Stomach (tissue), 9 donors: ENCODE data around the gene KIZ. TPM values are rescaled to one million over a fixed set of nuclear protein-coding genes. Genes with fewer than 3 reads are reported as not detected.

Source experiments
- DNase-seq, 2 donors: peaks; one replicate each; pipeline versions ENCODE4 v3.0.0 to v3.0.0-alpha.2; 2013 to 2019
- H3K27ac ChIP-seq, 5 donors: fragments of 200-600 bp in 4 of 5; sonication (generic) in 4 of 5; one replicate each; pipeline ENCODE4 v1.5.1; 2013 to 2019; ENCODE audit warnings: mild to moderate bottlenecking in 1 of 5, moderate library complexity in 1 of 5
- H3K27me3 ChIP-seq, 3 donors: fragments of 200-600 bp; sonication (generic); one replicate each; pipeline ENCODE4 v1.5.1; 2017 to 2019; ENCODE audit warnings: mixed run types in 1 of 3
- H3K36me3 ChIP-seq, 4 donors: fragments of 200-600 bp; sonication (generic); 1 replicate in 3 of 4; 2 replicates in 1 of 4; pipeline ENCODE4 v1.5.1; 2016 to 2019
- H3K4me1 ChIP-seq, 4 donors: fragments of 200-600 bp; sonication (generic); one replicate each; pipeline ENCODE4 v1.5.1; 2016 to 2019
- H3K4me3 ChIP-seq, 4 donors: fragments of 200-600 bp; sonication (generic) in 3 of 4; one replicate each; pipeline ENCODE4 v1.5.1; 2016 to 2019; ENCODE audit warnings: mild to moderate bottlenecking in 1 of 4
- H3K9me3 ChIP-seq, 4 donors: fragments of 200-600 bp; sonication (generic); one replicate each; pipeline ENCODE4 v1.5.1; 2016 to 2019
- EP300 ChIP-seq: sonication (generic); formaldehyde crosslinking; IDR thresholded peaks from one replicate; pipeline ENCODE4 v1.6.1; 2017; ENCODE audit warnings: antibody characterized with exemption
- POLR2A ChIP-seq, 4 donors: fragments of 450-650 bp; IDR thresholded peaks; one replicate each; pipeline ENCODE4 v1.6.1; 2016; ENCODE audit warnings: antibody characterized with exemption in 4 of 4, control low read depth in 2 of 4, mild to moderate bottlenecking in 1 of 4, moderate library complexity in 1 of 4
- POLR2AphosphoS5 ChIP-seq, 3 donors: sonication (generic); formaldehyde crosslinking; IDR thresholded peaks; one replicate each; pipeline ENCODE4 v1.6.1; 2016; ENCODE audit warnings: antibody characterized with exemption in 3 of 3
- WGBS, 5 donors: extraction: QIAGEN DNeasy Blood & Tissue Kit in 3 of 5; methylation state at CpG; one replicate each; pipeline versions ENCODE4 v1.1.5 to v1.1.7; 2013 to 2018; 5-methylcytosine and 5-hydroxymethylcytosine counted together
- intact Hi-C: fragments of 100-400 bp; cut with DNase I; formaldehyde crosslinking; loops from one replicate; pipeline ENCODE4 v1.15.1; 2023; ENCODE audit warnings: low total_unique reads
- polyA plus RNA-seq, 3 donors: library from polyadenylated mRNA; stranded (reverse); fragments of 200-250 nt; gene quantifications; one replicate each; pipeline ENCODE4 v1.2.3, GENCODE V29; 2013
- total RNA-seq, 5 donors: library from RNA; depleted of rRNA; stranded (reverse); fragments of >200 nt; gene quantifications; one replicate each; pipeline versions ENCODE4 v1.1.0 to v1.2.3, GENCODE V29; 2014 to 2016
- TF ChIP-seq, protein P1 (sequence below), 7 experiments: fragments of 450-650 bp in 4 of 7; fragments of 200-600 bp in 3 of 7; sonication (generic) in 3 of 7; IDR thresholded peaks; one replicate each; pipeline ENCODE4 v1.5.1; 2016 to 2019; ENCODE audit warnings: antibody characterized with exemption in 7 of 7, control low read depth in 2 of 7, mild to moderate bottlenecking in 1 of 7
- donor health status: healthy with polysubstance abuse.
- donor health status: Bipolar disorder and iron deficiency.
- donor health status: healthy.

Gene KIZ
- total and polyA plus RNA-seq, 8 donors: 11.7 to 38.2 (median 15.1) TPM

DNA sequence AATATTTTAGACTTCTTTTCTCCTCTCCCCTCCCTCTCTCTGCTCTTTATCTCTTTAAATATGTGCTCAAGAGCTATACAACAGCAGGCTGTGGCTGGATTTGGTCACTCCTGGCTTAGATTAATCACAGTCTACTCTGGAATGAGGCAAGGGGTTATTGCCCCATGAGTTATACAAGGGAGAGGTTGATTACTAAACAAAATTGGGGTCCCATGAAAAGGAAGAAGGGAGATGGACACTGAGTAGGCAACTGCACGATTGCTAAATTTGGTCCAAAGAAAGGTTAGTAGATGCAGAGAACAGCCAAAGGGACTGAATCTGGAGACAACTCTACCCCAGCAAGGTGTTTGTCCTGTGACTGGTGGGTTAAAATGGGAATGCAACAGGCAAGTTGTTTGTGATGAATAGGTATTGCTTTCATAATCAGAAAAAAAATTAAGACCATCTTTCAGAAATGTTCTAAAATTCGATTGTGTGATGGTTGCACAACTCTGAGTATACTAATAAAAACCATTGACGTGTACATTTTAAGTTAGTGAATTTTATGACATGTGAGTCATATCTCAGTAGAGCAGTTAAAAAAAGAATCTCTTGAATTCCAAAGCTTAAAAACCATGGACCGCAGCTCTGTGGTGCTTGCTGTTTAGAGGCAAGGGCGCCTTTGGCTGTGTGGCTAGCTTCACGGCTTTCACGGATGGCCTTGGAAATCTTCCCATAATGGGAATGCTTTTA is 57.1 kb downstream of the KIZ start:
- intact Hi-C loops: no loop called here
- Histone ChIP-seq H3K36me3 (no peaks in the 10 kb centered on the region), H3K4me1 (no peaks in the 10 kb centered on the region), H3K4me3 (no peak overlapping the region), H3K9me3 (peaks cover 0 to under 1% (median under 1%) of the 10 kb centered on the region in 4 donors), H3K27me3 (no peaks in the 10 kb centered on the region), H3K27ac (no peak overlapping the region)
- TF ChIP-seq POLR2AphosphoS5 (IDR thresholded peaks at IDR 0.05) (no peak), POLR2A (IDR thresholded peaks at IDR 0.05) (no peak), EP300 (no peak)
- TF ChIP-seq, protein P1, sequence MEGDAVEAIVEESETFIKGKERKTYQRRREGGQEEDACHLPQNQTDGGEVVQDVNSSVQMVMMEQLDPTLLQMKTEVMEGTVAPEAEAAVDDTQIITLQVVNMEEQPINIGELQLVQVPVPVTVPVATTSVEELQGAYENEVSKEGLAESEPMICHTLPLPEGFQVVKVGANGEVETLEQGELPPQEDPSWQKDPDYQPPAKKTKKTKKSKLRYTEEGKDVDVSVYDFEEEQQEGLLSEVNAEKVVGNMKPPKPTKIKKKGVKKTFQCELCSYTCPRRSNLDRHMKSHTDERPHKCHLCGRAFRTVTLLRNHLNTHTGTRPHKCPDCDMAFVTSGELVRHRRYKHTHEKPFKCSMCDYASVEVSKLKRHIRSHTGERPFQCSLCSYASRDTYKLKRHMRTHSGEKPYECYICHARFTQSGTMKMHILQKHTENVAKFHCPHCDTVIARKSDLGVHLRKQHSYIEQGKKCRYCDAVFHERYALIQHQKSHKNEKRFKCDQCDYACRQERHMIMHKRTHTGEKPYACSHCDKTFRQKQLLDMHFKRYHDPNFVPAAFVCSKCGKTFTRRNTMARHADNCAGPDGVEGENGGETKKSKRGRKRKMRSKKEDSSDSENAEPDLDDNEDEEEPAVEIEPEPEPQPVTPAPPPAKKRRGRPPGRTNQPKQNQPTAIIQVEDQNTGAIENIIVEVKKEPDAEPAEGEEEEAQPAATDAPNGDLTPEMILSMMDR (IDR thresholded peaks at IDR 0.05): no peak
- DNase-seq: no peak
- WGBS, 5 donors: 77 to 86% (median 80%) methylated on average over 7 of the region's 7 CpGs

DNA sequence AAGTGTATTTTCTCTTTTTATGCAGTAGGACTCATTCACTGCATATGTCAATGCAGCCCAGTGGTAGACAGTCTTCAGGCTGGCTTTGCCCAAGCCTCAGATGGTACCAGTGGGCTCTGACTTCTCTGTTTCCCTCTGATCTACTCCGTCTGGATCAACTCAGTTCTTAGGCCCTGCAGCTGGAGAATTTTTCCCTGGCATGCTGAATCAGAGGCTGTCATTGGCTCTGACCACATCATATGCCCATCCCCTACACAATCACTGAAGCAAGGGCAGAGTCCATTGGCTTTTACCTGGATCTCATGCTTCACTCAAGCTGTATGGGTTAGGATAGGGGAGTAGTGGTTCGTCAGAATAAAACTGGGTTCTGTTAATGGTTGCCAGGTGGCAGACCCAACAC is 57.8 kb downstream of the KIZ start:
- no peaks in the 10 kb centered on the region for H3K4me1 ChIP-seq
- H3K9me3 ChIP-seq: no peaks in the 10 kb centered on the region
- H3K27me3 ChIP-seq: no peaks in the 10 kb centered on the region
- no peaks in the 10 kb centered on the region for H3K36me3 ChIP-seq
- TF ChIP-seq, protein P1 (IDR thresholded peaks at IDR 0.05): no peak
- TF ChIP-seq POLR2A (IDR thresholded peaks at IDR 0.05) (no peak), POLR2AphosphoS5 (IDR thresholded peaks at IDR 0.05) (no peak), EP300 (no peak)
- no peak overlapping the region for H3K27ac ChIP-seq
- no peak overlapping the region for H3K4me3 ChIP-seq
- no peak for DNase-seq
- 81 to 96% (median 86%) methylated on average over 2 of the region's 2 CpGs for WGBS, 5 donors
- intact Hi-C loops: no loop called here

DNA sequence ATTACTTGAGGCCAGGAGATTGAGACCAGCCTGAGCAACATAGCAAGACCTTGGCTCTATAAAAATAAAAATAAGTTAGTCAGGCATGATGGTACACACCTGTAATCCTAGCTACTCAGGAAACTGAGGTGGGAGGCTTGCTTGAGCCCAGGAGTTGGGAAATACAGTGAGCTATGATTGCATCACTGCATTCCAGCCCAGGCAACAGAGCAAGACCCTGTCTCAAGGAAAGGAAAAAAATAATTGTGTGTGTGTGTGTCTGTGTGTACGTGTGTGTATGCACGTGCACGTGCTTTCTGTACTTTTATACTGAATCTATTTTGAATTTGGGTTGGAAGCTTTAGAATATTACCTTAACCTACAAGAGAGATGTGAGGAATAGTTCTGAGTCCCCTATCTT is 58.9 kb downstream of the KIZ start:
- Histone ChIP-seq H3K27me3 (no peaks in the 10 kb centered on the region), H3K4me1 (no peaks in the 10 kb centered on the region), H3K9me3 (no peaks in the 10 kb centered on the region), H3K4me3 (no peak overlapping the region), H3K27ac (no peak overlapping the region), H3K36me3 (peaks cover 0 to 3% (median 0%) of the 10 kb centered on the region in 4 donors)
- intact Hi-C loops: no loop called here
- no peak for DNase-seq
- TF ChIP-seq POLR2AphosphoS5 (IDR thresholded peaks at IDR 0.05) (no peak), POLR2A (IDR thresholded peaks at IDR 0.05) (no peak), EP300 (no peak)
- TF ChIP-seq, protein P1 (IDR thresholded peaks at IDR 0.05): no peak
- WGBS, 5 donors: 89 to 98% (median 96%) methylated on average over 3 of the region's 3 CpGs

DNA sequence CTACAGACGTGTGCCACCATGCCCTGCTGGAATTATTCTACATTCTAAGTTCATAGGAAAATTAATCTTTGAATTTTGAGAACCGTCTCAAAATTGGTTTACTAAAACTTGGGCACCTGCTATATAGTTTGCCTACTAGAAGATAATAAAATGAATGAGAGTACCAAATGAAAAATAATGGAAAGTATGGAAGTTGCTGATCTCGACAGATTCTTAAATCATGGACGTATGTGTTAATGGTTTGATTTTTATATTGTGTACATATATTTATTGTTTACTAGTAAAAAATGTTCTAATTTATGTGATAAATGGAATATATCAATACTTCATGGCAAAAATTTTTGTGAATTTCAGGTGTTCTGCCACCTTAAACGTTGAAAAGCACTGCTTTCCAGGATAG is 60.0 kb downstream of the KIZ start:
- no peak for DNase-seq
- Histone ChIP-seq H3K4me1 (no peaks in the 10 kb centered on the region), H3K27ac (no peak overlapping the region), H3K27me3 (no peaks in the 10 kb centered on the region), H3K36me3 (peaks cover 0 to 6% (median 0%) of the 10 kb centered on the region in 4 donors), H3K9me3 (no peaks in the 10 kb centered on the region), H3K4me3 (no peak overlapping the region)
- WGBS, 5 donors: 92 to 96% (median 94%) methylated on average over 5 of the region's 5 CpGs
- intact Hi-C loops: no loop called here
- TF ChIP-seq POLR2AphosphoS5 (IDR thresholded peaks at IDR 0.05): no peak
- TF ChIP-seq POLR2A (IDR thresholded peaks at IDR 0.05): no peak
- TF ChIP-seq, protein P1 (IDR thresholded peaks at IDR 0.05): no peak
- no peak for TF ChIP-seq EP300
